ENCODE measurements around the gene PTPN11.
"Not testable (repeated sequence)": the region's sequence is repeated elsewhere in the genome, so short reads cannot be mapped to it uniquely, and the experiment has no call there.

DNA sequence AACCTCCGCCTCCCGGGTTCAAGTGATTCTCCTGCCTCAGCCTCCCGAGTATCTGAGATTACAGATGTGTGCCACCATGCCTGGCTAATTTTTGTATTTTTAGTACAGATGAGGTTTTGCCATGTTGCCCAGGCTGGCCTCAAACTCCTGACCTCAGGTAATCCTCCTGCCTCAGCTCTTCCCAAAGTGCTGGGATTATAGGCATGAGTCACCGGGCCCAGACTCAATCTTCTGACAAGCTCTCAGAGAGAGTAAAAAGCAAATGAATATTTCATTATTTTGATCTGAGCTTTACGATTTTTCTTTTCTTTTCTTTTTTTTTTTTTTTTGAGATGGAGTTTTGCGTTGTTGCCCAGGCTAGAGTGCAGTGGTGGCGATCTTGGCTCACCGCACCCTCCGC, 21.9 kb downstream of the PTPN11 start:
- not testable (repeated sequence) for TF ChIP-seq YY1 (IDR thresholded peaks at IDR 0.05; ENCODE audit: insufficient read depth, insufficient read length); SUZ12 (IDR thresholded peaks at IDR 0.05; ENCODE audit: extremely low read depth, insufficient read depth, insufficient read length); ZNF274 (IDR thresholded peaks at IDR 0.05; ENCODE audit: low read depth, low read length)

Data from NT2/D1 (cell line).